GM10847 (cell line): ENCODE measurements around the gene TMIGD1.
A peak's percentile ranks its signal among the peaks of the same experiment; 100 is the strongest.

ENCODE experiments used
- POLR2A ChIP-seq: IDR thresholded peaks from 2 replicates; pipeline ENCODE4 v1.6.1; 2011; ENCODE audit not compliant: insufficient read length; ENCODE audit errors: extremely low read depth

TMIGD1 gene

GRCh38 chr17:30333503-30334360 lies at the start of gene TMIGD1:
Gene TMIGD1, minus strand, starts transcription at chr17:30334057. Its CDS starts 1,924 bp downstream, at chr17:30332133.
- TF ChIP-seq POLR2A, result no peak

GRCh38 chr17:30382345-30382744 lies 48.5 kb upstream of the TMIGD1 start:
- TF ChIP-seq POLR2A, result no peak

- TF ChIP-seq POLR2A, result no peak
Measured at GRCh38 chr17:30381340-30381659, 47.4 kb upstream of the TMIGD1 start.

- no peak for TF ChIP-seq POLR2A
Measured at GRCh38 chr17:30380643-30381339, 46.9 kb upstream of the TMIGD1 start.

GRCh38 chr17:30379903-30380381 lies 46.1 kb upstream of the TMIGD1 start:
- TF ChIP-seq POLR2A, result no peak

- no peak for TF ChIP-seq POLR2A
Measured at GRCh38 chr17:30379303-30379902, 45.5 kb upstream of the TMIGD1 start.

GRCh38 chr17:30378825-30379302 lies 45.0 kb upstream of the TMIGD1 start, which contains the start of gene CPD:
Gene CPD, plus strand, starts transcription at chr17:30378927. Its CDS starts 54 bp downstream, at chr17:30378981.
- TF ChIP-seq POLR2A, result peak; percentile 52

- no peak for TF ChIP-seq POLR2A
Measured at GRCh38 chr17:30378241-30378824, 44.5 kb upstream of the TMIGD1 start.

GRCh38 chr17:30377574-30378240 lies 43.9 kb upstream of the TMIGD1 start:
- TF ChIP-seq POLR2A, result no peak

- TF ChIP-seq POLR2A, result no peak
Measured at GRCh38 chr17:30376621-30377452, 43.0 kb upstream of the TMIGD1 start.

- TF ChIP-seq POLR2A, result no peak
Measured at GRCh38 chr17:30375661-30376060, 41.8 kb upstream of the TMIGD1 start.

GRCh38 chr17:30372755-30373154 lies 38.9 kb upstream of the TMIGD1 start:
- no peak for TF ChIP-seq POLR2A

GRCh38 chr17:30369995-30370394 lies 36.1 kb upstream of the TMIGD1 start:
- TF ChIP-seq POLR2A, result no peak
